K562 (cell line): ENCODE data around the gene PHF12. TPM values are rescaled to one million over a fixed set of nuclear protein-coding genes. Genes with fewer than 3 reads are reported as not detected.

Experiments
- ARID1B ChIP-seq: fragments of 450-650 bp; IDR thresholded peaks from 2 replicates; pipeline ENCODE4 v1.6.1; 2016; ENCODE audit warnings: antibody characterized with exemption, mild to moderate bottlenecking, inconsistent platforms
- CC2D1A ChIP-seq: fragments of 450-650 bp; IDR thresholded peaks from 2 replicates; pipeline ENCODE4 v1.6.1; 2017; ENCODE audit warnings: mild to moderate bottlenecking
- CHAMP1 ChIP-seq: fragments of 450-650 bp; IDR thresholded peaks from 2 replicates; pipeline ENCODE4 v1.6.1; 2016; ENCODE audit warnings: mild to moderate bottlenecking
- ELF4 ChIP-seq: fragments of 450-650 bp; formaldehyde crosslinking; IDR thresholded peaks from 2 replicates; pipeline ENCODE4 v1.4.0; 2022; ENCODE audit warnings: missing genetic modification characterization
- EP400 ChIP-seq: fragments of 450-650 bp; IDR thresholded peaks from 2 replicates; pipeline ENCODE4 v1.6.1; 2017; ENCODE audit warnings: antibody characterized with exemption, mild to moderate bottlenecking, moderate library complexity
- ETV1 ChIP-seq: fragments of 450-650 bp; conservative IDR thresholded peaks from 2 replicates; pipeline ENCODE4 v1.6.1; 2016; ENCODE audit warnings: missing genetic modification characterization, control low read depth, low read depth, missing compliant biosample characterization
- IRF2 ChIP-seq: sonication (generic); formaldehyde crosslinking; IDR thresholded peaks from 2 replicates; pipeline ENCODE4 v1.8.1; 2022; ENCODE audit warnings: mild to moderate bottlenecking, missing genetic modification reagents
- KDM1A ChIP-seq, 2 experiments: fragments of 450-650 bp; IDR thresholded peaks; 2 replicates each; pipeline ENCODE4 v1.6.1; 2016; ENCODE audit warnings: mild to moderate bottlenecking in 2 of 2
- MAX ChIP-seq: sonication (generic); formaldehyde crosslinking; IDR thresholded peaks from 2 replicates; pipeline ENCODE4 v1.9.0; 2022; ENCODE audit warnings: mild to moderate bottlenecking, missing genetic modification reagents
- MITF ChIP-seq: IDR thresholded peaks from 2 replicates; pipeline ENCODE4 v1.6.1; 2014; ENCODE audit warnings: antibody characterized with exemption
- MYNN ChIP-seq, 2 experiments: sonication (generic); formaldehyde crosslinking in 1 of 2; IDR thresholded peaks; 2 replicates each; pipeline versions ENCODE4 v1.5.0 to v1.6.1; 2016 to 2020; ENCODE audit warnings: antibody characterized with exemption in 1 of 2, missing genetic modification reagents in 1 of 2
- NRF1 ChIP-seq, 2 experiments: fragments of 450-650 bp; IDR thresholded peaks in 1 of 2; conservative IDR thresholded peaks in 1 of 2; 2 replicates each; pipeline ENCODE4 v1.6.1; 2014; ENCODE audit warnings: mild to moderate bottlenecking in 2 of 2
- POLR3G ChIP-seq: IDR thresholded peaks from 2 replicates; pipeline ENCODE4 v1.6.1; 2011; ENCODE audit not compliant: insufficient read length, insufficient replicate concordance; ENCODE audit errors: extremely low read depth
- RERE ChIP-seq: sonication (generic); formaldehyde crosslinking; IDR thresholded peaks from 2 replicates; pipeline ENCODE4 v1.8.0; 2023; ENCODE audit warnings: missing genetic modification reagents, mild to moderate bottlenecking, borderline replicate concordance
- ZNF24 ChIP-seq: fragments of 450-650 bp; IDR thresholded peaks from 2 replicates; pipeline ENCODE4 v1.6.1; 2016
- ZNF408 ChIP-seq: fragments of 250-450 bp; sonication (Bioruptor Pico); IDR thresholded peaks from 2 replicates; pipeline ENCODE4 v1.4.0; 2020; ENCODE audit warnings: low read depth, mild to moderate bottlenecking, moderate library complexity
- ZNF436 ChIP-seq: fragments of 250-450, 450-650 bp; sonication (Bioruptor Pico); formaldehyde crosslinking; IDR thresholded peaks from 2 replicates; pipeline ENCODE4 v1.7.0; 2020; ENCODE audit warnings: mild to moderate bottlenecking
- ZNF507 ChIP-seq: conservative IDR thresholded peaks from 2 replicates; pipeline ENCODE4 v1.6.1; 2017; ENCODE audit warnings: missing genetic modification characterization, missing compliant biosample characterization
- polyA plus RNA-seq, 8 experiments: library from polyadenylated mRNA; depleted of rRNA in 4 of 8; stranded (reverse) in 5 of 8; unstranded in 3 of 8; fragments of >200 nt; fragmentation: Nextera tagmentation in 2 of 8; fragmentation: Illumina TruSeq in 1 of 8; extraction: Ambion mirVana in 2 of 8; extraction: Trizol in 1 of 8; gene quantifications; 2 replicates each; pipeline versions ENCODE4 v1.2.1 to v1.2.3, GENCODE V29; 2011 to 2014; ENCODE audit warnings: inconsistent platforms in 1 of 8, missing spikeins in 1 of 8
- total RNA-seq, 7 experiments: library from RNA; depleted of rRNA in 6 of 7; stranded (reverse); fragments of >200 nt in 6 of 7; fragmentation: Illumina TruSeq in 2 of 7; extraction: Trizol in 2 of 7; gene quantifications; 2 replicates each; pipeline versions ENCODE4 v1.2.1 to v1.2.3, GENCODE V29; 2011 to 2021; ENCODE audit warnings: low replicate concordance in 1 of 7

Gene PHF12
- total and polyA plus RNA-seq, 9 of the 15 experiments (the other 6 are each of a cell fraction or from before 2014, with no cell fraction given), result 0.82 to 31.3 (median 13.5) TPM

- TF ChIP-seq RERE (no peak), CC2D1A (0 out of 2 replicates have a peak, but pooled peaks have one; percentile 17), ETV1 (tag) (peak; percentile 5; the same call in 1 of the 2 replicates), IRF2 (no peak), MITF (no peak), CHAMP1 (no peak), ARID1B (peak; percentile 51; the same call in 1 of the 2 replicates), POLR3G (no peak), NRF1 (conservative IDR thresholded peaks at IDR 0.05 in 1 of 2, IDR thresholded peaks at IDR 0.05 in 1 of 2) (peak; percentile 49 to 61; a peak in 3 of 4 replicates), ZNF507 (tag) (no peak), ZNF24 (peak; percentile 12; the same call in 1 of the 2 replicates), KDM1A (IDR thresholded peaks at IDR 0.05) (peak in 1 of 2 experiments; percentile 29; a peak in 1 of 4 replicates), MAX (no peak), ZNF436 (CRISPR knock-in tag) (peak; percentile 33; the same call in 1 of the 2 replicates), EP400 (peak; percentile 51), ELF4 (CRISPR knock-in tag) (peak; percentile 54; the same call in 1 of the 2 replicates), MYNN (IDR thresholded peaks at IDR 0.05) (no peak; the same call in 1 of the 2 replicates), MYNN (CRISPR knock-in tag; IDR thresholded peaks at IDR 0.05) (no peak), ZNF408 (no peak)
These were observed 89.7 kb downstream of the PHF12 start (continued) for GRCh38 chr17:28861393-28862203.
